ENCODE data around the gene COL20A1. TPM values are rescaled to one million over a fixed set of nuclear protein-coding genes. Genes with fewer than 3 reads are reported as not detected.

The COL20A1 gene
- total and polyA plus RNA-seq, 2 of the 13 experiments (the other 11 are each of a cell fraction or from before 2014, with no cell fraction given), result not detected

DNA sequence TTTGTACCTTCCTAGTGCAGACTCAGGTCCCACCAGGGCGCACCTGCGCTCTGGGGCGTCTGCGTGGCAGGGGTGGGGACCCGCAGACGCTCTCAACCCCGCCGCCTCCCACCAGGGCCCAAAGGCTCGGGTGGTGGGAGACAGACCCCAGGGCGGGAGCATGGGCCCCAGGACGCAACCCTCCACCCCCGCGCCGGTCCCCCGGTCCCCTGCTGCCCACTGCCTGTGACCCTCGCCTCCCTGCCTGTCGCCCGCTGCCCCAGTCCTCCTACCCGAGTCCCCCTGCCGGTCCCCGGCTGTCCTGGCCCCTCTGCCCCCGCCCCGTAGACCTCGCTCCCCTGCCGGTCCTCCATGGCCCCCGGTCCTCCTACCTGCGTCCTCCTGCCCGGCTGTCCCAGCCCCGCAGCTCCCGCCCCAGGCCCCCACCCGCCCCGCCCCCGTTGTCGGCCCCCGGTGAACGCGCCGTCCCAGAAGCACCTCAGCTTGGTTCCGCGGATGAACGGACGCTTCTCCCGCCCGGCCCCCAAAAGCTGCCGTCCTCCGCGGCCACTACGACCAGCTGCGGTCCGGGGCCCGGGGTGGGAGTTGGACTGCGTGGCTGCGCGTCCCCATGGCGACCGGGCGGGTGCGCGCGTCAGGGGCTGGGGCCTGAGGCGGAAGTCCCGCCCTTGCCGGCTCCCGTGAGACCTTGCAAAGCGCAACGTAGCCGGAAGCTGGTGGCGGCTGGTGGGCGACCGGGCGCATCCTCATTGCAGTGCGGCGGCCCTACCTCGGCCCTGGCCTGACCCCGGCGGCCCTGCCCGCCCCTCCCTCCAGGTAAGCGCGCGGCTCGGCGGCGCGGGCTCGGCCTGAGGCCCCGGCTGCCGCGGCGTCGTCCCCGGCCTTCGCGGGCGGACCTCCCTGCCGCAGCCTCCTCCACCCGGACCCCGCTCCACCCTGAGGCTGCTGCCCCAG, 20.6 kb upstream of the COL20A1 start, which contains the start of gene ARFGAP1 (continued):
- TF ChIP-seq, protein P1, sequence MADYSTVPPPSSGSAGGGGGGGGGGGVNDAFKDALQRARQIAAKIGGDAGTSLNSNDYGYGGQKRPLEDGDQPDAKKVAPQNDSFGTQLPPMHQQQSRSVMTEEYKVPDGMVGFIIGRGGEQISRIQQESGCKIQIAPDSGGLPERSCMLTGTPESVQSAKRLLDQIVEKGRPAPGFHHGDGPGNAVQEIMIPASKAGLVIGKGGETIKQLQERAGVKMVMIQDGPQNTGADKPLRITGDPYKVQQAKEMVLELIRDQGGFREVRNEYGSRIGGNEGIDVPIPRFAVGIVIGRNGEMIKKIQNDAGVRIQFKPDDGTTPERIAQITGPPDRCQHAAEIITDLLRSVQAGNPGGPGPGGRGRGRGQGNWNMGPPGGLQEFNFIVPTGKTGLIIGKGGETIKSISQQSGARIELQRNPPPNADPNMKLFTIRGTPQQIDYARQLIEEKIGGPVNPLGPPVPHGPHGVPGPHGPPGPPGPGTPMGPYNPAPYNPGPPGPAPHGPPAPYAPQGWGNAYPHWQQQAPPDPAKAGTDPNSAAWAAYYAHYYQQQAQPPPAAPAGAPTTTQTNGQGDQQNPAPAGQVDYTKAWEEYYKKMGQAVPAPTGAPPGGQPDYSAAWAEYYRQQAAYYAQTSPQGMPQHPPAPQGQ (CRISPR knock-in tag; IDR thresholded peaks at IDR 0.05; ENCODE audit: borderline replicate concordance), result no peak
- TF ChIP-seq PAF1 (CRISPR knock-in tag; IDR thresholded peaks at IDR 0.05), result no peak
- no peak for TF ChIP-seq SMARCC2 (IDR thresholded peaks at IDR 0.05)
- TF ChIP-seq, protein P2, sequence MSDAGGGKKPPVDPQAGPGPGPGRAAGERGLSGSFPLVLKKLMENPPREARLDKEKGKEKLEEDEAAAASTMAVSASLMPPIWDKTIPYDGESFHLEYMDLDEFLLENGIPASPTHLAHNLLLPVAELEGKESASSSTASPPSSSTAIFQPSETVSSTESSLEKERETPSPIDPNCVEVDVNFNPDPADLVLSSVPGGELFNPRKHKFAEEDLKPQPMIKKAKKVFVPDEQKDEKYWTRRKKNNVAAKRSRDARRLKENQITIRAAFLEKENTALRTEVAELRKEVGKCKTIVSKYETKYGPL (CRISPR knock-in tag; IDR thresholded peaks at IDR 0.05), result no peak
- TF ChIP-seq, protein P3, sequence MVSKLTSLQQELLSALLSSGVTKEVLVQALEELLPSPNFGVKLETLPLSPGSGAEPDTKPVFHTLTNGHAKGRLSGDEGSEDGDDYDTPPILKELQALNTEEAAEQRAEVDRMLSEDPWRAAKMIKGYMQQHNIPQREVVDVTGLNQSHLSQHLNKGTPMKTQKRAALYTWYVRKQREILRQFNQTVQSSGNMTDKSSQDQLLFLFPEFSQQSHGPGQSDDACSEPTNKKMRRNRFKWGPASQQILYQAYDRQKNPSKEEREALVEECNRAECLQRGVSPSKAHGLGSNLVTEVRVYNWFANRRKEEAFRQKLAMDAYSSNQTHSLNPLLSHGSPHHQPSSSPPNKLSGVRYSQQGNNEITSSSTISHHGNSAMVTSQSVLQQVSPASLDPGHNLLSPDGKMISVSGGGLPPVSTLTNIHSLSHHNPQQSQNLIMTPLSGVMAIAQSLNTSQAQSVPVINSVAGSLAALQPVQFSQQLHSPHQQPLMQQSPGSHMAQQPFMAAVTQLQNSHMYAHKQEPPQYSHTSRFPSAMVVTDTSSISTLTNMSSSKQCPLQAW (CRISPR knock-in tag; IDR thresholded peaks at IDR 0.05), result no peak; the same call in 1 of the 2 replicates
- TF ChIP-seq ZBTB38 (CRISPR knock-in tag; IDR thresholded peaks at IDR 0.05), result no peak
- peak; percentile 91 for TF ChIP-seq MEIS2 (CRISPR knock-in tag; IDR thresholded peaks at IDR 0.05)
- no peak for TF ChIP-seq ZMYM2 (CRISPR knock-in tag; IDR thresholded peaks at IDR 0.05)
- TF ChIP-seq ZNF546 (CRISPR knock-in tag; conservative IDR thresholded peaks at IDR 0.05), result peak; percentile 71; the same call in 1 of the 2 replicates
- TF ChIP-seq SP1 (IDR thresholded peaks at IDR 0.05), result no peak
- peak; percentile 64 for TF ChIP-seq SP1 (CRISPR knock-in tag; IDR thresholded peaks at IDR 0.05)
- TF ChIP-seq ZBTB20 (CRISPR knock-in tag; IDR thresholded peaks at IDR 0.05; ENCODE audit: borderline replicate concordance, low read depth), result peak; percentile 30; the same call in 1 of the 2 replicates
- TF ChIP-seq NAIF1 (CRISPR knock-in tag; IDR thresholded peaks at IDR 0.05; ENCODE audit: borderline replicate concordance), result no peak; the same call in 1 of the 2 replicates
- TF ChIP-seq, protein P4, sequence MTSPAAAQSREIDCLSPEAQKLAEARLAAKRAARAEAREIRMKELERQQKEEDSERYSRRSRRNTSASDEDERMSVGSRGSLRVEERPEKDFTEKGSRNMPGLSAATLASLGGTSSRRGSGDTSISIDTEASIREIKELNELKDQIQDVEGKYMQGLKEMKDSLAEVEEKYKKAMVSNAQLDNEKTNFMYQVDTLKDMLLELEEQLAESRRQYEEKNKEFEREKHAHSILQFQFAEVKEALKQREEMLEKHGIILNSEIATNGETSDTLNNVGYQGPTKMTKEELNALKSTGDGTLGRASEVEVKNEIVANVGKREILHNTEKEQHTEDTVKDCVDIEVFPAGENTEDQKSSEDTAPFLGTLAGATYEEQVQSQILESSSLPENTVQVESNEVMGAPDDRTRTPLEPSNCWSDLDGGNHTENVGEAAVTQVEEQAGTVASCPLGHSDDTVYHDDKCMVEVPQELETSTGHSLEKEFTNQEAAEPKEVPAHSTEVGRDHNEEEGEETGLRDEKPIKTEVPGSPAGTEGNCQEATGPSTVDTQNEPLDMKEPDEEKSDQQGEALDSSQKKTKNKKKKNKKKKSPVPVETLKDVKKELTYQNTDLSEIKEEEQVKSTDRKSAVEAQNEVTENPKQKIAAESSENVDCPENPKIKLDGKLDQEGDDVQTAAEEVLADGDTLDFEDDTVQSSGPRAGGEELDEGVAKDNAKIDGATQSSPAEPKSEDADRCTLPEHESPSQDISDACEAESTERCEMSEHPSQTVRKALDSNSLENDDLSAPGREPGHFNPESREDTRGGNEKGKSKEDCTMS (CRISPR knock-in tag; conservative IDR thresholded peaks at IDR 0.05), result no peak
- TF ChIP-seq NFKB2 (CRISPR knock-in tag; IDR thresholded peaks at IDR 0.05; ENCODE audit: borderline replicate concordance), result peak; percentile 54; the same call in 1 of the 2 replicates
- no peak for TF ChIP-seq HHEX (CRISPR knock-in tag; IDR thresholded peaks at IDR 0.05)
- peak; percentile 58; the same call in 1 of the 2 replicates for TF ChIP-seq RXRB (CRISPR knock-in tag; IDR thresholded peaks at IDR 0.05; ENCODE audit: borderline replicate concordance)
- TF ChIP-seq SRF (IDR thresholded peaks at IDR 0.05; ENCODE audit: low read depth, low read length), result 0 out of 2 replicates have a peak, but pooled peaks have one; percentile 20
- TF ChIP-seq ONECUT2 (CRISPR knock-in tag; IDR thresholded peaks at IDR 0.05), result no peak
- TF ChIP-seq, protein P5, sequence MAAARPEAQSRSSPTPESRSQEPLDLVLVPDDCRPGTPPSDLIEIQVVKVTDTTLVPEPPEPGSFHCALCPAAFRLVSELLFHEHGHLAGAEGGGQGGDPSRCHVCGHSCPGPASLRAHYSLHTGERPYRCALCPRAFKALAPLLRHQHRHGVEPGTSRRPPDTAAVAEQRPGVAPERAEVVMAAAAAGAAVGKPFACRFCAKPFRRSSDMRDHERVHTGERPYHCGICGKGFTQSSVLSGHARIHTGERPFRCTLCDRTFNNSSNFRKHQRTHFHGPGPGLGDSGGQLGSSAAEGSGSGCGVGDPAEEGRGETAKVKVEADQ (CRISPR knock-in tag; IDR thresholded peaks at IDR 0.05; ENCODE audit: borderline replicate concordance), result peak; percentile 76; the same call in 1 of the 2 replicates
- peak; percentile 5 to 64; a peak in 1 of 4 replicates for TF ChIP-seq EP300 (IDR thresholded peaks at IDR 0.05; ENCODE audit: low read depth in 2 of 2, low read length in 2 of 2)
- peak; percentile 25; the same call in 1 of the 2 replicates for TF ChIP-seq EP300 (CRISPR knock-in tag; IDR thresholded peaks at IDR 0.05; ENCODE audit: borderline replicate concordance)
